ENCODE results near the gene TNFRSF4.

The TNFRSF4 gene

DNA sequence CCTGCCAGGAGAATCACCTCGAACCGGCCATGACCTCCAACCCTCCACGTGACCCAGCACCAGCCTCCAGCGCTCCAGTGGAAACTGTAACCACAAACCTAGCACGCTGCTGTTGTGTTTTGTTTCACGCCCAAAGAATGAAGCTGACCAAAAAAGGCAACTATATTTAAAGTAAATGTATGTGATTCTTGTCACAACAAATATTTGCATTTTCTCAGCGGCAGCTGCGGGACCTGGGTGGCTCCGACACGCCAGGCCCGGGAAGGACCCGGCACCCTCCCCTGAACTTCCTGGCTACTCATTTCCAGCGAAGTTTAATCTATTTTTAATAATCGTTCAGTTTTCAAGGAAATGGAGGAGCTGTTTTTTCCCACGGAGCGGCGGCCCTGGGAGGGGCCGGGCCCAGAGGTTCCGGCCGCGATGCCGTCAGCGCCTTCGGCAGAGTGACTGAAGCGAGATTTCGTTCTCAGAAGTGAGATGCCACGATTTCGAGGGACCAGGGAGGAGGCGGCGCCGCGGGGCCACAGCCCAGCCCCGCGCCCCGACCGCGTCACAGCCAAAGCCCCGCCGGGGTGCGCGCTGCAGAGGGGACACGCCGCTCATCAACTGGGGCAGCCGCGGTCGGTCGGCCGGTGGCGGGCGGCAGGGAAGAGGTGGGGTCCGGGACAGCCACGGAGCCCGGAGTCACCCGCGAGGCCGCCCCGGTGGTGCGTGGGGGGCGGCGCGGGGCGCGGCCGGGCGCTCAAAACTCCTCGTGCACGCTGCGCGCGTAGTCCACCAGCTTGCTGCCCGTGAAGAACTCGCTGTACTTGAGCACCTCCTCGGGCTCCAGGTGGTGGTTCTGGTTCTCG is 3.0 kb upstream of the TNFRSF4 start:
- DNase-seq: no peak

DNA sequence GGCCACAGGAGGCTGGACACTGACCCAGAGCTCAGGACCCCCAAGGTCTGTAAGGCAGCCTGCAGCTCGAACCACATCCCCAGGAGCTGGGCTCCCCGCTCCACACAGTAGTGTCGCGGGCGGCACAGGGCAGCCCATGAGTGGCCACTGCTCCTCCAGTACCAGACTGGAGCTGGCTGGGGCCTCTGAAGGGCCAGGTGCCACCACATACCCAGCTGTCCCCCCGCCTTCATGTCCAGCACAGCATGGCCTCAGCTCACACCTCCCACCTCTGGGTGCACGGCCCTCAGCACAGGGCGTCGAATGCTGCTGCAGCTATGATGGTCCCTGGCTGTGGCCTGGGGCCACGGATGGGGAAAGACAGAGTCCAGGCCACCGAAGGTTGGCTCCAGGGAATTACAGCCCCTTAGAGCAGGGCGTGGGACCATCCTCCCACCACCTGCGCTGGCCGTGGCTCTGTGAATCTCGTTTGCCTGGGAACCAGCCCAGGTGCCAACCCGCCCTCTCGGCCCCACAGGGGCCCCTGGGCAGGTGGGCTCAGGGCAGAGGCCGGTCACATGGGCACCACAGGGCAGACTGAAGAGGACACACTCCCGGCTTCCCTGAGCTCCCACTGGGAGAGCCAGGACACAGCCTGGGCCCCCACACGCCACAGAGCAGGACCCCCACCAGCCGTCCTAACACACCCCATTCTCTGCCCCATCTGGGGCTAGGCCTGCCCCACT is 2.1 kb upstream of the TNFRSF4 start:
- DNase-seq: no peak

DNA sequence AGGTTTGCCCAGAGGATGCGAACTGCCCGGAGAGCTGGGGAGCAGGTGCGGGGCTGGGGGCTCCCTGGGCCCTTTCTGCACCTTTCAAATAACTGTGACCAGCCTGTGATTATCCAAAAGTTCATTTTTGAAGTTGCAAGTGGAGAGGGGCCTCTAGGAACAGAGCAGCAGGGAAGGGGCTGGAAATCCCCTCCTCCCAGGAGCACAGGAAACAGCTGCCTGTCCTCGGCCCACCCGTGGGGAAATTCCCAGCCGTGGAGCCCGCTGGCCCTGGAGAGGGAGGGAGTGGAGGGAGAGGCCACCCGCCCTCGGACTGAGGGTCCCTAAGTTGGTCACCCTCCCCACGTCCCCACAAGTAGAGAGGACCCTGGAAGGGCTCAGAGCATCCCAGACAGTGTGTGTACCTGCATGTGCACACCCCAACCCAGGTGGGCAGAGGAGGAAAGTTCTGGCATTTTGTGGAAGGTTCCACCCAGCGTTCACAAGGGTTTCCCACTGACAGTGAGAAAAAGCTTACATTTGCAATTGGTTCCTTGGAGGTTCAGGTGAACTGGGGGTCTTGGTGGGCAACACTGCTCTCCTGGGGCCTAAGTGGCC is 1.2 kb upstream of the TNFRSF4 start:
- no peak for DNase-seq

DNA sequence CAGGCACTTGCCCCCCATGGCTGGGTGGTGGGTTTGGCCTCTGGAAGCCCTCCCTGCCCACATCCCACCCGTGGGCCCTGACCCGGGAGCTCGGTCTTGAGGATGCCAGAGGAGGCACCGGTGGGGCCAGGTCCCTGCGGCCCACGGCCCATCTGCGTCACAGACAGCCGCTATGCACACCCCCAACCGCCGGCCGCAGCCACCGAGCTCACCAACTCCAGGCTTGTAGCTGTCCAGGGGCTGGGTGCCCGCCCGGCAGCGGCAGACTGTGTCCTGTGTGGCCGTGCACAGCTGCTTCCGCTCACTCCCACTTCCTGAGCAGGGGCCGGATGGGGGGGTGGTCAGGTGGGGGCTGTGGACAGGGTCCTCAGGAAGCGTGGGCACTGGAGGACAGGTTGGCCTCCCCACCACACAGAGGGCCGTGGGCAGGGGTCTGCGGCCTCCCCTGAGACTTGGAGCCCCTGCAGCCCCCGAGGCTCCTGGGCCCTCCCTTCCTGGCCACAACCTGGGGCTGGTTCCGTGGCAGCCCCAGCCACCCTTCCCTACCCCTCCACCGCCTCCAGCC is 1.1 kb downstream of the TNFRSF4 start:
- DNase-seq: no peak

DNA sequence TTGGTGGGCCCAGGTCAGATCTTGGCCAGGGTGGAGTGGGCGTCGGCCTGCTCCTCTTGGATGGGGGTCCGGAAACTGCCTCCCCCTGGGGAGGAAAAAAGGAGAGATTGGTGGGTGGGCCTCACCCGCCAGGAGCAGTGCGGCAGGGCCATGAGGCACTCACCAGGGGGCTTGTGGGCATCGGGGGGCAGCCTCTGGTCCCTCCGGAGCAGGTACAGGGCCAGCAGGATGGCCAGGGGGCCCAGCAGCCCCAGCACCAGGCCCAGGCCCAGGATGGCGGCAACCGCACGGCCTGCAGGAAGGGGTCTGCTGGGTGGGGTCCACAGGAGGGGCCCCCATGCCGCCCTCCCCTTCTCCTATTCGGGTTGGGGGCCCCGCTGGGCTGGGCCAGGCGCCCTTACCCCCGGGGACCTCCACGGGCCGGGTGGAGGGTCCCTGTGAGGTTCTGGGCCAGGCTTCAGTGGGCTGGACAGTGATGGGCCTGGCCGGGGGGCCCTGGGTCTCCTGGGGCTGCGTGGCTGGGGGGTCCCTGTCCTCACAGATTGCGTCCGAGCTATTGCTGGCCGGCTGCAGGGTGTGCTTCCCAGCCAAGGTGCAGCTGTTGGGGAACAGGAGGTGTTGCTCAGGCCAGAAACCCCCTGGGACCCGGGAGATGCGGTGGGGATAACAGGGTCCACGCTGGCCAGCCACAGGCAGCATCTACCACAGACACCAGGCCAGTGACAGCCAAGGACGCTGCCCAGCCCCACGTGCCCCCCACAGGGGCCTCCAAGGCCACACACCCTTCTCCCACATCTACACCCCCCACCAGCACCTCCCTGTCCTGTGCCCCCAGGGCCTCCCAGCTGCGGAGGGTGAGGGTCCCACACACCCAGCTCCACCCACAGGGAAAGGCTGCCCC is 2.2 kb downstream of the TNFRSF4 start:
- no peak for DNase-seq

DNA sequence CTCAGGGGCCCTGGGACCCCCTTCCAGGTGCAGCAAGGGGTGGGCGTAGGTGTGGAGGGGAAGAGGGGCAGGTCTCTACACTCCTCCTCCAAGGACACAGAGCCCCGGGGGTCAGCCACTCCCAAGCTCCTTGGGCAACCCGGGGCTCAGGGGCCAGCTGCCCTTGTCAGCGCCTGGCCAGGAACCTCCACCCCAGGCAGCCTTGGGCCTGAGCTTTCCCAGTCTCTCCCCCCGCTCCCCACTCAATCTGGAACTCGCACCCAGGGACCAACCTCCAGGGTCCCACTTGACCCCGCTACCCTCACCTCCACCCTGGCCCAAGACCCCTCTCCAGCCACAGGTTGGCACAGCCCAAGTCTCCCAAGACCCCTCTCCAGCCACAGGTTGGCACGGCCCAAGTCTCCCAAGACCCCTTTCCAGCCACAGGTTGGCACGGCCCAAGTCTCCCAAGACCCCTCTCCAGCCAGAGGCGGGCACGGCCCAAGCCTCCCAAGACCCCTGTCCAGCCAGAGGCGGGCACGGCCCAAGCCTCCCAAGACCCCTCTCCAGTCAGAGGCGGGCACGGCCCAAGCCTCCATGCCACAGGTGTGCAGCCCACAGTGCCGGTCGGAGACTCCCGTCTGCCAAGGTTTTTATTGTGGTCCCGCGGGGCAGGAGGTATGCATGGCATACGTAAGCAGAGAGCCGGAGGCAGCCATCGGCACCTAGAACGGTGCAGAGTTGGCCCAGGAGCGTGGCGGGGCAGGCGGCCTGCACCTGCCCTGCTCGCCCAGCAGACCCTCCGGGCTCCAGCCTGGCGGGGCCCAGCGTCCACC is 3.0 kb downstream of the TNFRSF4 start:
- DNase-seq: no peak

DNA sequence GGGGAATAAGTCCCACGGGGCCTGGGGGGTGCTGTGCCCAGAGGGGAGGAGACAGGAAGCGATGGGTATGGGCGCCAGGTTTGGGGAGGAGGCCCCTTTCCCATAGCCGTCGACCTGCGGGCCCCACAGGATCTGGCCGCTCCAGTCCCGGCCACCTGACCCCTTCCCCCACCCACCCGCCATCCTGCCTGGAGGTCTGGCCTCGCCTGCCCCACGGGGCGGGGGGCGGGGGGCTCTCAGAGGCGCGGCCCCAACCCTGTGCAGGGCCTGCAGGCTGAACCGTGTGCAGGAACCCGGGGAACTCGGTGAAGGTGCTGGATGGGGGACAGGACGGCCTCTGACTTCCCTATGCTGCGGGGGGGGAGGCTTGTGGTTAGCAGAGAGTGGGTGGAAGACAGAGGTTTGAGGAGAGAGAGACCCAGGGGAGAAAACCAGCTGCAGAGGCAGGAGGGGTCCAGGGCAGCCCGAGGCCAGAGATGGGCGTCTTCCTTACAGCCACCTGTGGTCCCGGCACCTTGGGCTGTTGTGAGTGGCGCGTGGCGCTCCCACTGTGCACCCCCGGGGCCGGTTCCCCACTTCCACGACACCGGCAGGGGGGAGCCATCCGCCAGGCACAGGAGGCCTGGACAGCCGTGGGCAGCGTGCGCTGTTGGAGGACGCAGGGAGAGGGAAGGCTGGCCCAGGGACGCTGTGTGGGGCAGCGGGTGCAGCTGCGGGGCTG is 5.1 kb downstream of the TNFRSF4 start:
- no peak for DNase-seq

DNA sequence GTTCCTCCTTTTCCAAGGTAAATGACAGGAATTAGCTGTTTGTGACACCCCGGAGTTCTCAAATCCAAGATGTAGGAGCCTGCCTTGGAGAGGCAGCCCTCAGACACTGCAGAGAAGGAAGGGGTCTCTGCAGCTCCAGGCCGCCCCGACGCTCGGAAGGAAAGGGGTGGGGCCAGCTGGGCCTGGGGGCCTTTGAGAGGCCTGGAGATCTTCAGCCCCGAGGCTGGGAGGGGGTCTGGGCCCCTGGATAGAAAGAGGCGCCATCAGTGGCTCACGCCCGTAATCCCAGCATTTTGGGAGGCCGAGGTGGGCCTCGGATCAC is 6.4 kb downstream of the TNFRSF4 start:
- DNase-seq: no peak

DNA sequence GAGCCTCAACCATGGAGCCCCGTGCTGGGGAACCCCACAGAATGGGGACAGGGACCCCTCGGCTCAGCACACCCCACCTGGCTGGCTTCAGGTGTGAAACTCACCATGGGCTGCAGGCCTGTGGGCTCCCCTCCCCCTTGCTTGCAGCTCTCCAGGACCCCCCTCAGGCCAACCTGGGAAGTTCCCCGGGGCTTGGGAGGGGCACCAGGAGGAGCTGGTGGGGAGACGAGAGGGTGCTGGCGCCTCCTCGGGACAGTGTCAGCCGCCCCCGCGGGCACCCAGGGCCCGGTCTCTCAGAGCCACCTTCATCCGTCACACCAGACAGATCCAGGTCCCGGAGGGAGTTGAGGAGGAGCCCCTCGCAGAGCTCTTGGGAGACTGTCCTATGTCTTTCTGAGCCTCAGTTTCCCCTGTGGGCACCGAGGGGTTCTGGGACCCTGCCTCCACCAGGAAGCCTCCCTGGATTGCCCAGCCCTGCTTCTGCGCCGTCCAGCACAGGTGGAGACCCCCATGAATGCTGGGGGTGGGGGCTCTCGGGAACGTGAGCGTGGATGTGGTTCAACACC is 6.9 kb downstream of the TNFRSF4 start:
- DNase-seq: no peak

DNA sequence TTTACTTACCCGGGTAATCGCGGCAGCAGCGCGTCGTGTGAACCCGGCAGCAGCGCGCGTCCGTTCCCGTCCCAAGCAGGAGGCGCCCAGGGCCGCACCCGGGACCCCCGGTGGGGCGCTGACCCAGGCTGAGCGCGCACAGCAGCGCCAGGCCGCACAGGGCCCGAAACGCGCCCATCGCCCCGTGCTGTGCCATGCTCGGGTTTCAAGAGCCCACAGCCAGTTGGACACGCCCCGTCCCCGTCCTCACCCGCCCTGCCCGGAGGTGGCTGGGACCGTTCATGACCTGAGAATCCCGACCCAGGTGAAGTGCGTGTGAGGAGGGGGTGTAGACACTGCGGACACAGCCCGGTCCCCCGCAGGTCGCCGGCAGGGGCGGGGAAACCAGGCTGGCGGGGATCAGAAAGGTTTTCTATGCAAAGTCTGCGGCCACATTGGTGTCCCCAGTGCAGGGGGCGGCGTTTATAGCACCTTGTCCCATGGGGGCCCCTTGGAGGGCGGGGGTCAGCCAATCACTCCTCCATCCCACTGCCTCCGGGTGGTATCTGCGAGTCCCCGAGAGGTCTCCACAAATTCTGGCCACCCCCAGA is 7.5 kb downstream of the TNFRSF4 start, which contains the start of gene TNFRSF18:
Gene TNFRSF18, minus strand, starts transcription at position 217 of the 590 bp plus-strand sequence. Its CDS starts 21 bp downstream, at position 196.
- no peak for DNase-seq

DNA sequence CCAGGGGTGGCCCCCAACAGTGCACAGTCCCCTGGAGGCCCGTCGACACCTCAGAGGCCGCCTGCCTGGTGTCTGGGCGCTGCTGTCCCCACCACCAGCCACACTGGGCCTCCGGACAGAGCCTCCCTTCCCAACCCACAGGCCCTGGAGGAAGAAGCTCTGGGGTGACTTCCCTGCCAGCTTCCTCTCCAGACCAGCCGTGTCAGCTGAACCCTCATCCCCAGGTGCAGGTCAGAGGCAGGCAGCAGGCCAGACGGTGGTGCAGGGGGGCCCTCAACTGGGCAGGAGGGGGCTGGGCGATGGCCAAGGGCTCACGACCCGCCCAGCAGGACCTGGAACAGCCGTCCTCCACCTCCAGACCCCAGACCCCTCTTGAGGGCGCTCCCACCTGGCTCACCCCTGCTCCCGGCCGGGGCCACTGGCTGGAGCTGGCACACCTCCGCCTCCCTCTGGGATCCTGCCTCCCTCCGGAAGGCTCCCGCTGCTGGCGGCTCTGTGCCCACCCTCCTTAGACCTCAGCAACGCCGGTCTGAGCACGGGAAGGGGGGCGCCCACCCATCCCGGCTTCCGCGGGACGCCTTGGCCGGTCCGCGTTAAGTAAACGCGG is 8.1 kb downstream of the TNFRSF4 start:
- no peak for DNase-seq

DNA sequence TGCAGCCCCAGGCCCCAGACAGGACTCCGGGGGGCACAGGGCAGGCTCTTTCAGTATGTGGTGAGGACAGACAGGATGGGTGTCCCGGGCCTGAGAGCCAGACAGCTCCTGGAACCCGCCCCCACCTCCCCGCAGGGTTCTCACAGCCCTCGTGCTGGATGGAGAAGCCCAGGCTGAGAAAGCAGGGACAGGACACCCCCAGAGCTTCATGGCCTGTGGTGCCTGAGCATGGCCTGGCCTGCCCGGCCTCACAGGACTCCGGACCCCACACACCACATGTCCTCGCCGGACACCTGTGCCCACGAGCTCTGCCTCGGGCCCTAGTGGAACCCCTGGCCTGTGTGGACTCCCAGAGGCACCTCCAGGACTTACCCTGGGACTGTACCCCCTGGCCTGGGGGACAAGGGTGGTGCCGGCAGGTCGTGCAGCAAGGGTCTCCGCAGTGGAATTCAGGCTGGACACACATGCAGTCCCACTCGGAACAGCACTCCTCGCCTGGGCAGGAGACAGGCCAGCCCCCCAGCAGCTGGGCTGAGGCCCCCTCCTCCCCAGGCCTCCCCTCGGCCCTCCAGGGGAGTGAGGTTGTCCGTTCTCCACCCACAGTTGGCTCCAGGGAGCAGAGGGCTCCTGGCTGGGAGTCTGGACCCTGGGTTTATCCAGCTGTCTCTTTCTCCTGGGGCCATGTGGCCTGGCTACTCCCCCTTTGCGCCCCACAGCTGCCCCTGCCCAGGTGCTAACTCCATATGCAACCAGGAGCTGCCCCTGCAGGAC is 8.8 kb downstream of the TNFRSF4 start:
- DNase-seq: no peak

DNA sequence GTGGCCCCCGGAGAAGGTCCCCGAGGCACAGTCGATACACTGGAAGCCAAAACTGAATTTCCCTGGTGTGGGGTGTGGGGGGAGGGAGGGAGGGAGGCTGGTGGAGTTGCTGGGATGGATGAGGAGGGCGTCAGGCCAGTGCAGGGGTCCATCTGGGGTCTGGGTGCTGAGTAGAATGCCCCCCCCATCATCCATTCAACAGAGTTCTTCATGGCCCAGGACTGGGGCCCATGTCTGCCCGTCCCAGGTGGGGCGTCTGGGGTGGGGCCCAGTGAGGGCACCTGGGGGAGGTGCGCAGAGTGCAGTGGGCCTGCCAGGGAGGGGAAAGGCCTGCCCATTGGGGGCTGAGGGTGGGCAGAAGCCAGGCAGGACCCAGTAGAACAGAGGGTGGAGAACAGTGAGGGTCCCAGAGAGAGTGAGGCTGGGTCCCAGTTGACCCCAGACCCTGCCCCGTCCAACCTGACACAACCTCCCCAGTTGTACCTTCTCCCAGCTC is 9.5 kb downstream of the TNFRSF4 start:
- DNase-seq: no peak

DNA sequence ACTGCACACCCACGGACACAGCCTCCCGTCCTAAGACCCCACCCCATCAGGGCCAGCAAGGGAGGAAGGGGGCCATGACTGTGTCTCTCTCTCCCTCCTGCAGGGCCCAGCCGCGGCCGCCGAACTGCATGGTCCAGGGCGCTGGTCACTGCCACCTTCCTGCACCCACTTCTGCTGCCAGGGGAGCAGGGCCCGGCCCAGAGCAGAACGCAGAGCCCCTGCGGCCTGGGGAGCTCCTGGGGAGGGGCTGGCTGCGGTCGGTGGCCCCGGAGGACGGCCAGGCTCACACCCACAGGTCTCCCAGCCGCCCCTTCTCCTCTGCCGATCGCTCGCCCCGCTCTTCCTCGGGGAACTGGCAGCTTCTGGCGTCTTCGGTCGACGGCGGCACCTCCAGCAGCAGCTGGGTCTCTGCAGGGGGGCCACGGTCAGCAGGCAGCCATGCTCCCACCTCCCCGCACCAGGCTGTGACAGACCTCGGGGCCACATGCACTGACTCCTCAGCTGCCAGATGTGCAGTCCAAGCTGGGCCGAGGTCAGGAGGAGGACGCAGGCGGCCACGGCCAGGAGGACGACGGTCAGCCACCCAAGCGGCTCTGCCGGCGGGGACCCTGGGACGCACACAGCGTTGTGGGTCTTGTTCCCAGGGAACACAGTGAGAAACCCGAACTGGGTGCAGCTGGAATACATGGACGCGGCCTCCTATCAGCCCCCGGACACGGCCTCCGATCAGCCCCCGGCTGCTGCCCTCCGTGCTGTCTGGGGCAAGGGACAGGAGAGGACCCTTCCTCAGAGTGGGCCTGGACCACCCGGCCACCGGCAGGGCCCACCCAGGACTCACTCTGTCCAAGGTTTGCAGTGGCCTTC is 10.2 kb downstream of the TNFRSF4 start:
- no peak for DNase-seq

DNA sequence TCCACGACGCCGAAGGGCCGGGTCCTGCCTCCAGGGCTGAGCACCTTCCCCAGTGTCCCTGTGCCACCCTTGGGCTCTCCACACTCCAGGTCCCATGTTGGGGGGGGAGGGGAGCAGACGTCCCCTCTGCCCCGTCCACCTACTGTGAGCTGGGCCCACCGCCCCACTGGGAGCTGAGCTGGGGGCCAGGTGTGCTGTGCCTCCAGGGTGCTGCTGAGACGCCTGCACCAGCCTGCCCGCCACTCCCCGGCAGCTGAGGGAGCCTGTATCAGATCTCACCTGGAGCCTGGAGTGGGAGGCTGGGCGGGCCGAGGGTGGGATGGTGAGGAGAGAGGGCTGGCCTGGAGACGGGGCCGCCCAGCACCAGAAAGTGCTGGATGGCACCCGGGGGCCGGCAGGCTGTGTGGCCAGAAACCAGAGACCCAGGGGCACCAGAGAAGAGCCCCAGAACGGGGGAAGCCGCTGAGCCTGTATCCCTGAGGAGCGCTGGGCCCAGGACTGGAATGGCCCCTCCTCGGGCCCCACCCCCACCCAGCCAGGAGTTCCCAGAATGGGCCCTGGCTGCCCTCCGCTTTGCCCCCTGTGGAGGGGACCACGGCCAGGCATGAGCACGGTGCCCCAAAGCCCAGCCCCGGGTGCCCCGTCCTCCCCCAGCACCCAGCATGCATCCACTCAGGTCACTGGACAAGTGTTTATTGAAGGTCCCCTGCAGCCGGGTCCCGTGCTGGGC is 11.0 kb downstream of the TNFRSF4 start:
- DNase-seq: no peak

DNA sequence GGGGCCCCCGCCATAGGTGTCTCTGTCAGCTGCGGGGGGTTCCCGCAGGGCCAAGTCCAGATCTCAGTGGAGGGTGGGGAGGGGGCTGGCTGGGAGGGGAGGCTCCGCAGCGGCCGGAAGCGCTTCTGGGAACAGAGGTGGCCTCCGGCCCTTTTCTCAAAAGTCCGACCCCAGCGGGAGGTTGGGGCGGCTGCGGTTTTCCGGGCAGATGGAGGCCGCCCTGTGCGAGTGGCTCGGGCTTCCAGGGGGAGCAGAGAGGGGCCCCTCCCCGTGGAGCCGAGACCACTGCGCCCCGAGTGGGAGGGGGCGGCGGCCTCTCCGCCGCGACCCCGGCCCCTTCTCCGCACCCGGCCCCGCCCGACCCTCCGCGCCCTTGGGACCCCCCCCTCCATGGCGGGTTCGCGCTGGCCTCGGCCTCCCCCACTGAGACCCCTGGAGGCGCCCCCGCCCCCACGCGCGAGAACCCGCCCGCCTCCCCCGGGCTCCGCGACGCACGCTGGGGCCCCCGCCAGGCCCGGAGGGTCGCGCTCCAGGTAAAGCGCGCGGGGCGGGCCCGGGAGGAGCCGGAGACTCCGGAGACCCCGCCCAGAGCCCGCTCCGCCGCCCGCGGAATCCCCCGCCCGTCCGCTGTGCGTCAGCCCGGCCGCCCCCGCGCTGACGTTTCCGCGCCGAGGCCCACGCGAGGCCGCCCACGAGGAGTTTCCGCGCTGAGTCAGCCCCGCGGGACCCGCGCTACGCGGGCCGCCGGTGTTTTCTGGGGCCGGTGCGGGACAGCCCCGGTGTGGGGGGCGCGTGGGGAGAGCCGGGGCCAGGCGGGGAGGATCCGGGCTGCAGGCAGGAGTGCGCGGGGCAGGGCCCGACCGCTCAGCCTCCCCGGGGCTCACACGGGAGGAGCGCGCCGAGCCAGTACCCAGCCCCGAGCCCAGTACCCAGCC is 12.8 kb downstream of the TNFRSF4 start:
- peak; percentile 27 for DNase-seq

All from GOT3 (cell line).